Panc1 (cell line): ENCODE measurements around the gene NSMCE1. TPM values are rescaled to one million over a fixed set of nuclear protein-coding genes. Genes with fewer than 3 reads are reported as not detected.

Experiments
- ATAC-seq: fragments of 200-7000 bp; cut with Tn5 transposase; 2 replicates; pipeline ENCODE4 v1.9.1; 2020; ENCODE audit warnings: mild to moderate bottlenecking, moderate library complexity
- BruUV-seq: library from RNA; stranded (reverse); fragments of 400-500 nt; replicated peaks from 2 replicates; lab custom pipeline; 2021; lab: Mats Ljungman, UMichigan
- CTCF ChIA-PET: fragments of 300-600 bp; sonication (Branson Sonifier 250); formaldehyde crosslinking; loops from one replicate; lab custom pipeline; 2022; ENCODE audit warnings: antibody characterized with exemption; lab: Charles Lee
- POLR2A ChIA-PET: fragments of 300-600 bp; sonication (Branson Sonifier 250); formaldehyde crosslinking; loops from one replicate; lab custom pipeline; 2022; ENCODE audit warnings: antibody characterized with exemption; lab: Charles Lee
- DNase-seq: peaks from one replicate; pipeline ENCODE4 v3.0.0-alpha.2; 2010; ENCODE audit warnings: low read depth, low spot score
- H3K27ac ChIP-seq: 2 replicates; pipeline ENCODE4 v1.5.1; 2011; ENCODE audit warnings: mild to moderate bottlenecking, low read length, inconsistent platforms
- H3K27me3 ChIP-seq: fragments of 200-500 bp; sonication (Bioruptor generic); 2 replicates; pipeline ENCODE4 v1.6.0; 2014; ENCODE audit warnings: low read length, inconsistent platforms; ENCODE audit not compliant: control insufficient read depth, insufficient read depth
- H3K36me3 ChIP-seq: fragments of 200-500 bp; sonication (Bioruptor generic); 2 replicates; pipeline ENCODE4 v1.5.1; 2014; ENCODE audit warnings: inconsistent platforms, mild to moderate bottlenecking, low read length, moderate library complexity; ENCODE audit not compliant: control insufficient read depth, insufficient read depth
- H3K4me1 ChIP-seq: 2 replicates; pipeline ENCODE4 v1.5.1; 2011; ENCODE audit warnings: inconsistent platforms, mild to moderate bottlenecking, low read length, moderate library complexity; ENCODE audit not compliant: control insufficient read depth, insufficient read depth
- H3K4me3 ChIP-seq, 2 experiments: 2 replicates each; pipeline ENCODE4 v1.5.1; 2011 to 2012; ENCODE audit warnings: low read depth in 2 of 2, low read length in 2 of 2, mild to moderate bottlenecking in 2 of 2, inconsistent platforms in 1 of 2, moderate library complexity in 1 of 2
- H3K9me3 ChIP-seq: fragments of 200-500 bp; sonication (Bioruptor generic); 2 replicates; pipeline ENCODE4 v1.5.1; 2014; ENCODE audit warnings: low read depth, mild to moderate bottlenecking, inconsistent platforms, low read length, moderate library complexity; ENCODE audit not compliant: control insufficient read depth, insufficient read depth
- CTCF ChIP-seq: fragments of 450-650 bp; IDR thresholded peaks from 2 replicates; pipeline ENCODE4 v1.5.1; 2017; ENCODE audit warnings: mild to moderate bottlenecking
- POLR2AphosphoS5 ChIP-seq: IDR thresholded peaks from 2 replicates; pipeline ENCODE4 v1.6.1; 2012; ENCODE audit warnings: mild to moderate bottlenecking, low read depth, low read length, moderate library complexity
- REST ChIP-seq, 2 experiments: IDR thresholded peaks; 2 replicates each; pipeline ENCODE4 v1.6.1; 2011 to 2012; ENCODE audit warnings: low read depth in 2 of 2, control low read depth in 1 of 2, low read length in 1 of 2, mild to moderate bottlenecking in 1 of 2, moderate library complexity in 1 of 2; ENCODE audit not compliant: insufficient read depth in 1 of 2
- SIN3A ChIP-seq: IDR thresholded peaks from 2 replicates; pipeline ENCODE4 v1.6.1; 2012; ENCODE audit warnings: low read depth, mild to moderate bottlenecking, low read length, moderate library complexity, borderline replicate concordance; ENCODE audit not compliant: insufficient read depth
- TCF7L2 ChIP-seq: IDR thresholded peaks from 2 replicates; pipeline ENCODE4 v1.6.1; 2011; ENCODE audit warnings: mild to moderate bottlenecking, low read depth, low read length, inconsistent platforms
- in situ Hi-C: cut with HindIII; loops from 2 replicates; pipeline ENCODE4 v1.10.0; 2016; ENCODE audit warnings: low sequenced_read_pairs, low pct_unique_long_range_greater_than_20kb
- intact Hi-C: fragments of 100-400 bp; cut with micrococcal nuclease; formaldehyde crosslinking; loops from one replicate; pipeline ENCODE4 v1.10.0; 2022; ENCODE audit not compliant: unreplicated experiment
- total RNA-seq: library from RNA; stranded (reverse); gene quantifications from one replicate; pipeline ENCODE4 v1.2.1, GENCODE V29; 2021; ENCODE audit not compliant: unreplicated experiment

The NSMCE1 gene
- total RNA-seq, 1 experiment from 2014 or later, result 48.2 TPM

- ChIA-PET CTCF (no interaction called here), POLR2A (no interaction called here)
- DNase-seq (no peak), ATAC-seq (no peak)
- peaks cover 11% of the 10 kb centered on the region; the same call in 1 of the 2 replicates for H3K4me1 ChIP-seq
- BruUV-seq, result no TSS peak
- no peak overlapping the region for H3K4me3 ChIP-seq
- no peaks in the 10 kb centered on the region for H3K9me3 ChIP-seq
- TF ChIP-seq TCF7L2, result no peak
- no peaks in the 10 kb centered on the region for H3K27me3 ChIP-seq
- H3K36me3 ChIP-seq, result no peaks in the 10 kb centered on the region
- H3K27ac ChIP-seq, result no peak overlapping the region
- intact Hi-C loops (loop anchor here (5.0 kb wide), 1 partner anchor 217 kb away; no protein-coding TSS in a partner anchor), in situ Hi-C loops (no loop called here)
Measured at GRCh38 chr16:27239906-27240655, 28.5 kb downstream of the NSMCE1 start.

GRCh38 chr16:27239026-27239425 lies 29.5 kb downstream of the NSMCE1 start:
- Histone ChIP-seq H3K36me3 (peaks cover 2% of the 10 kb centered on the region; the same call in 1 of the 2 replicates), H3K9me3 (no peaks in the 10 kb centered on the region), H3K27ac (no peak overlapping the region), H3K4me1 (peaks cover 11% of the 10 kb centered on the region; the same call in 1 of the 2 replicates), H3K4me3 (no peak overlapping the region), H3K27me3 (no peaks in the 10 kb centered on the region)
- intact Hi-C loops, result loop anchor here (5.0 kb wide), 1 partner anchor 218 kb away; no protein-coding TSS in a partner anchor
- no peak for TF ChIP-seq POLR2AphosphoS5
- TF ChIP-seq CTCF, result no peak
- TF ChIP-seq REST (IDR thresholded peaks at IDR 0.05; ENCODE audit: insufficient read depth in 1 of 2, low read depth in 2 of 2, low read length in 1 of 2), result no peak
- TF ChIP-seq TCF7L2, result no peak
- no peak for TF ChIP-seq SIN3A
- CTCF ChIA-PET, result no interaction called here
- no peak for DNase-seq
- POLR2A ChIA-PET, result no interaction called here
- ATAC-seq, result no peak
- in situ Hi-C loops, result no loop called here
- BruUV-seq, result no TSS peak

- CTCF ChIA-PET, result interaction anchor here (0.7 kb wide), 1 partner anchor 43 kb away, joined by 5 read pairs; no protein-coding TSS in a partner anchor
- no peak for ATAC-seq
- intact Hi-C loops, result loop anchor here (5.0 kb wide), 1 partner anchor 219 kb away; no protein-coding TSS in a partner anchor
Measured at GRCh38 chr16:27238591-27238990, 30.0 kb downstream of the NSMCE1 start.

More at GRCh38 chr16:27238591-27238990, 30.0 kb downstream of the NSMCE1 start:
- in situ Hi-C loops, result no loop called here
- peaks cover 11% of the 10 kb centered on the region; the same call in 1 of the 2 replicates for H3K4me1 ChIP-seq
- no peak overlapping the region for H3K4me3 ChIP-seq
- TF ChIP-seq POLR2AphosphoS5 (no peak), REST (IDR thresholded peaks at IDR 0.05; ENCODE audit: insufficient read depth in 1 of 2, low read depth in 2 of 2, low read length in 1 of 2) (no peak), TCF7L2 (no peak), SIN3A (no peak), CTCF (no peak)
- peaks cover 2% of the 10 kb centered on the region; the same call in 1 of the 2 replicates for H3K36me3 ChIP-seq
- no peaks in the 10 kb centered on the region for H3K9me3 ChIP-seq
- no peak overlapping the region for H3K27ac ChIP-seq
- DNase-seq, result no peak
- no TSS peak for BruUV-seq
- POLR2A ChIA-PET, result no interaction called here
- no peaks in the 10 kb centered on the region for H3K27me3 ChIP-seq
